Choroid plexus epithelial cell (primary cell): ENCODE data around the gene CCM2L.

ENCODE experiments used
- DNase-seq: peaks from one replicate; pipeline ENCODE4 v3.0.0-alpha.2; 2010; ENCODE audit warnings: low read depth
- H3K4me3 ChIP-seq: 2 replicates; pipeline ENCODE4 v1.5.1; 2011; ENCODE audit warnings: low read depth, mild to moderate bottlenecking, control low read depth, low read length, moderate library complexity
- TF ChIP-seq, protein P1 (sequence below): conservative IDR thresholded peaks from 2 replicates; pipeline ENCODE4 v1.5.1; 2011; ENCODE audit warnings: low read depth, mild to moderate bottlenecking, control low read depth, inconsistent platforms, low read length, moderate library complexity

CCM2L gene

DNA sequence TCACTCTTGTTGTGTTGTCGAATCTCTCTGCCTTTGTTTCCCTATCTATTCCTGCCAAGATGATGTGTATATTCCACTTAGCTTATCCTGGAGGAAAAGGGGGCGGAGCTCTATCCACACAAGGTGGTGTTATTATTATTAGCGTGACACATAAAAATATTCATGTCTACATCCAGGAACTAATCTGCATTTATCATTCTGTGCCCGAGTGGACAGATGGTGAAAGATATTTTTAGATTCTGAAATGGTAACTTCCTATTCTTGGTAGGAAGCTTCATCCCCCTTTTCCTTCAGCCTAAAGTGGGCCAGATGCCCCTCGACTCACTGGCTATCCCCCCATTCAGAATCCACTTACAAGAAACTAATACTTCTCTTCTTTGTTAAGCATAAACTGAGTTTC lies 40.2 kb upstream of the CCM2L start:
- TF ChIP-seq, protein P1, sequence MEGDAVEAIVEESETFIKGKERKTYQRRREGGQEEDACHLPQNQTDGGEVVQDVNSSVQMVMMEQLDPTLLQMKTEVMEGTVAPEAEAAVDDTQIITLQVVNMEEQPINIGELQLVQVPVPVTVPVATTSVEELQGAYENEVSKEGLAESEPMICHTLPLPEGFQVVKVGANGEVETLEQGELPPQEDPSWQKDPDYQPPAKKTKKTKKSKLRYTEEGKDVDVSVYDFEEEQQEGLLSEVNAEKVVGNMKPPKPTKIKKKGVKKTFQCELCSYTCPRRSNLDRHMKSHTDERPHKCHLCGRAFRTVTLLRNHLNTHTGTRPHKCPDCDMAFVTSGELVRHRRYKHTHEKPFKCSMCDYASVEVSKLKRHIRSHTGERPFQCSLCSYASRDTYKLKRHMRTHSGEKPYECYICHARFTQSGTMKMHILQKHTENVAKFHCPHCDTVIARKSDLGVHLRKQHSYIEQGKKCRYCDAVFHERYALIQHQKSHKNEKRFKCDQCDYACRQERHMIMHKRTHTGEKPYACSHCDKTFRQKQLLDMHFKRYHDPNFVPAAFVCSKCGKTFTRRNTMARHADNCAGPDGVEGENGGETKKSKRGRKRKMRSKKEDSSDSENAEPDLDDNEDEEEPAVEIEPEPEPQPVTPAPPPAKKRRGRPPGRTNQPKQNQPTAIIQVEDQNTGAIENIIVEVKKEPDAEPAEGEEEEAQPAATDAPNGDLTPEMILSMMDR = no peak
- no peak for DNase-seq
- no peak overlapping the region for H3K4me3 ChIP-seq

DNA sequence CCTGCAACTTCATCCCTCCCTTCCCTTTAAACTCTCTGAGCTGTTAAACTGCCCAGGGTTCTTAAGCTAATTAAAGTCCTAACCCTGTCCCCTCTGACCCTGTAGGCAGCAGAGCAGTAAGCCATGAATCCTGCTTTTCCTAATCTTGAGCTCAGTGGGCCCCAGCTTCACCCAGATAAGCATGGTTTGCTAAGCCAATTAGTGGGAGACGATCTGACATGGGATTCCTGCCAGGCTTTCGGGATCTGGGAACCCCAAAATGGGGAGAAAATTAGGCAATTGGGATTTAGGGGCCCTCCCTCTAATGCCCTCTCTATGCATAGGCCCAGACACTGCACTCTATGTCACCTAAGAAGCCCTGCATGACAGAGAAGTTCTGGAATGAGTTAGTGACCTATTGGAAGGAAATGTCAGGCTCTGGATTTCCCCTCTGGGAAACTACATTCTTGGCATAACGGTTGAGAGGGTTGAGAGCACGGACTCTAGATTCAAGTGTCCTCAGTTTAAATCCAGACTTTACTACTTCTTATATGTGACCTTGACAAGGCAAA lies 37.7 kb upstream of the CCM2L start:
- DNase-seq = peak; percentile 34
- H3K4me3 ChIP-seq = no peak overlapping the region
- TF ChIP-seq, protein P1 = no peak

DNA sequence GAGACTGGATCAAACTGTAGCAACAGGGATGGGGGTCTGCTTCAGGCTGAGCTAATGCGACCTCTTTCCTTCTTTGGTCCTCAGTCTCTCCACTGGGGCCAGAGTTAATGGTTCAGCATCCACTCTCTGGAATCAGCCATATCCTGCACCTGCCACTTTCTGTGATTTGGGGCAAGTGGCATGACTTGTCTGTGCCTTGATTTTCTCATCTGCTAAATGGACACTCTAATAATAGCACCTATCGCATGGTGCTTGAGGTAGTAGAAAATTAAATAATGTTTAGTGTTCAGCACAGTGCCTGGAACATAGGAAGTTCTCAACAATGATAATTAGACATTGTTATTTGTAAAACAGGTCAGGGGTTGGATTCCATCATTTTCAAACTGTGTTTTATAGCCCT lies 35.9 kb upstream of the CCM2L start:
- TF ChIP-seq, protein P1 = no peak
- H3K4me3 ChIP-seq = no peak overlapping the region
- DNase-seq = no peak

DNA sequence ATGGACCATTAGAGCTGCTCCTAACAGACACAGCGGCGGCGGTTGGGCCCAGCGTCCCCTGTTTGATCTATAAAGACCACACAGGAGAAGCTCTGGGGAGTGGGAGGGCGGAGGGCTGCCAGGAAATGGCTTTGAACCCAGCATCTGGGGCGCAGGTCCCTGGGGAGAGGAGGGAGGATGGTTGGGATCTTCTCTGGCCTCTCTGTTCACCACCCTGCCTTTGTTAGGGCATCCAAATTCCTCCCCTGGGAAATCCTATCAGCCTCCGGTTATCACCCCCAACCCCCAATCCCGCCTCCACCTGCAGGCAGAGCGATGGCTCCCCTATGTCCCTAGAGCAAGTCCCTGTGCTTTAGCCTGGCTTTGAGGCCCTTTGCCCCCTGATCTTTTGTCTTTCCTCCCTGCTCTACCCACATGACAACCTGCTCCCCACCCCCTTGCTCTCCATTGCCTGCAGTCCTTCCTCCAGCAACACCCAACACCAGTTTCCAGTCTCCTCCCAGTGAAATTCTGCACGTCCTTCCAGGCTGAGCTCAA lies 35.2 kb upstream of the CCM2L start:
- DNase-seq = no peak
- TF ChIP-seq, protein P1 = no peak
- no peak overlapping the region for H3K4me3 ChIP-seq

DNA sequence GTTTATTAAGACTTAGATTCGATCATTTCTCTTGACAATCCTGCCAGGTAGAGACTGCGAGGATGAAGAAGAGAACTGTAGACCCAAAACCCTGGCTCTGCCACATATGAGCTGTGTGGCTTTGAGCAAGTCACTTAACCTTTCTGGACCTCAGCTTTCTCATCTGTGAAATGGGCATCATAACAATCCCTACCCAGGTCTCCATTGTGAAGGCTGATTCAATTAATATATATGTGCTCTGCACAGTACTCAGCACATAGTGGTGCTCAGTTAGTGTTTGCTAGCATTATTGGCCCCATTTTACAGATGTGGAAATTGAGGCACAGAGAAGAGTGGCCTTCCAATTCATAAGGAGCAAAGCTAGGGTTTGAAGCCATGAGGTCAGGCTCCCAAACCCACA lies 34.4 kb upstream of the CCM2L start:
- H3K4me3 ChIP-seq = no peak overlapping the region
- TF ChIP-seq, protein P1 = no peak
- no peak for DNase-seq

DNA sequence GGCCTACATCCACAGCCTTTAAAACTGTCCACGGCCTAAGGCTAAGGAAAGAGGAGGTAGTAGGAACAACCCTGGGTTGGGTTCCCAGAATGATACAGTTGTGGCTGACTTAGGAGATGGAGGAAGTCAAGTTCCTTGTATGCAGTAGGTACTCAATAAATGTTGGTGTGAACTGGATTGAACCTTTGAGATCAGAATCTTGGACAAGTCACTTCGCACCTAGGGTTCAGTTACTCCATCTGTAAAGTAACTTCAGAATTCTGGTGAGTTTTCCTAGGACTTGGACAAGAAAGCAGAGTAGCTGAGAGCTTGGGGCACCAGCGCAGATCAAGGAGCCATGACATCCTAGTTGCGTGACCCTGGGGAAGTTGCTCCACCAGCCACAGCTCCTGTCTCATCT lies 33.2 kb upstream of the CCM2L start:
- TF ChIP-seq, protein P1 = no peak
- no peak for DNase-seq
- no peak overlapping the region for H3K4me3 ChIP-seq

DNA sequence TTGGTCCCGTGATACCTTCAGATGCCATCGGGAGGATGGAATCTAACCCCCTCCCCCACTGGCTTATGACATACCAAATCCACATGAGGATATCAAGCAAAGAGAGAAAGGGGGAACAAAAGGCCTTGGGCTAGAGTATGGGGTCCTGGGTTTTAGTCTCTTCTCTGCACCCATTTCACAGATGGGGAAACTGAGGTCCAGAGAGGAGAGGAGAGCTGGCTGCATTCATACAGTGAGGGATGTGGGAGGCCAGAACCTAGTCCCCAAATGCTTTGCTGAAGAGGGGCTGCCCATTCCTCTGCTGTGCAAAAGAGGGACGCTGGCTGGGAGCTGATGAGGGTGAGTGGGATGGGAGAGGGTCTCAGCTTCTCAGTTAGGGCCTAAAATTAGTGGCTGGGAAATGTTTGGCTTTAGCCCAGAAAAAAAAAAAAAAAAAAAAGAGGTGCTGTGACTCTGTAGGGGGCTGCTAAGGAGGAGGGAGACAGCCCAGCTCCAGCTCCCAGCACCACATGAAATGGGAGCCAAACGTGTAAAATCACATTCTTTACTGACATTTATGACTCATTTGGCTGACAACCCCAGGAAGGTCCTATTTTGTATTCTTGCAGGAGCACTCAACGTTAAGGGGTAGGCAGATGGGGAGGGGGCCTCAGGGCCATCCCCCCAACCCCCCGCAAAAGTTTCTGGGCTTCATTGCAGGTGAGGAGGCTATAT lies 30.4 kb upstream of the CCM2L start:
- H3K4me3 ChIP-seq = no peak overlapping the region
- peak; percentile 5 for DNase-seq
- TF ChIP-seq, protein P1 = no peak
